GM12878 (cell line): ENCODE results near the gene SRPX2. TPM values are rescaled to one million over a fixed set of nuclear protein-coding genes. Genes with fewer than 3 reads are reported as not detected.

ENCODE experiments used
- ATAC-seq: fragments of 200-7000 bp; cut with Tn5 transposase; 3 replicates; pipeline ENCODE4 v1.9.1; 2020; ENCODE audit warnings: mild to moderate bottlenecking, moderate library complexity
- BruUV-seq: library from RNA; stranded (reverse); fragments of 400-500 nt; replicated peaks from 2 replicates; lab custom pipeline; 2021; lab: Mats Ljungman, UMichigan
- CTCF ChIA-PET: fragments of 300-600 bp; sonication (Branson Sonifier 250); formaldehyde crosslinking; extraction: SDS; loops from one replicate; lab custom pipeline; 2021; ENCODE audit warnings: inconsistent platforms; lab: Yijun Ruan, JAX
- POLR2A ChIA-PET: fragments of 350-600 bp; formaldehyde crosslinking; extraction: SDS; loops from one replicate; lab custom pipeline; 2021; ENCODE audit warnings: inconsistent platforms; lab: Charles Lee
- RAD21 ChIA-PET: fragments of 300-600 bp; sonication (Branson Sonifier 250); formaldehyde crosslinking; loops from one replicate; lab custom pipeline; 2023; ENCODE audit warnings: antibody characterized with exemption; ENCODE audit not compliant: unreplicated experiment; lab: Charles Lee
- SMC1A ChIA-PET: fragments of 300-600 bp; sonication (Branson Sonifier 250); formaldehyde crosslinking; loops from one replicate; lab custom pipeline; 2023; ENCODE audit not compliant: unreplicated experiment, uncharacterized antibody; lab: Charles Lee
- DNase-seq: peaks from one replicate; pipeline ENCODE4 v3.0.0-alpha.2; 2011; ENCODE audit warnings: low read depth, low spot score
- FAIRE-seq: peaks from 3 replicates; lab custom pipeline; 2011; peaks lifted over from hg19 to GRCh38; lab: Jason Lieb, UNC
- H2AFZ ChIP-seq: 2 replicates; pipeline ENCODE4 v1.6.0; 2011; ENCODE audit warnings: low read depth, low read length, control low read depth; ENCODE audit not compliant: control insufficient read depth
- H3K27ac ChIP-seq: 2 replicates; pipeline ENCODE4 v1.5.1; 2011; ENCODE audit warnings: control low read depth; ENCODE audit not compliant: control insufficient read depth, insufficient read depth
- H3K27me3 ChIP-seq, 2 experiments: replicated peaks in 1 of 2; 2 replicates each; pipeline versions ENCODE4 v1.6.0 to v1.6.1; 2011; ENCODE audit warnings: low read length in 1 of 2; ENCODE audit not compliant: control insufficient read depth in 2 of 2, insufficient read depth in 2 of 2
- H3K36me3 ChIP-seq, 2 experiments: 2 replicates each; pipeline ENCODE4 v1.5.1; 2011; ENCODE audit warnings: low read length in 1 of 2; ENCODE audit not compliant: control insufficient read depth in 2 of 2, insufficient read depth in 2 of 2
- H3K4me1 ChIP-seq: 2 replicates; pipeline ENCODE4 v1.6.1; 2011; ENCODE audit warnings: mild to moderate bottlenecking, low read length, moderate library complexity, mixed read lengths; ENCODE audit not compliant: control insufficient read depth, insufficient read depth
- H3K4me2 ChIP-seq: 2 replicates; pipeline ENCODE4 v1.6.0; 2011; ENCODE audit warnings: control low read depth; ENCODE audit not compliant: control insufficient read depth, insufficient read depth
- H3K4me3 ChIP-seq: fragments of 200-600 bp; sonication (generic); 2 replicates; pipeline ENCODE4 v1.5.1; 2016
- H3K79me2 ChIP-seq: 2 replicates; pipeline ENCODE4 v1.6.0; 2011; ENCODE audit warnings: low read length; ENCODE audit not compliant: control insufficient read depth, insufficient read depth
- H3K9ac ChIP-seq: 2 replicates; pipeline ENCODE4 v1.8.0; 2011; ENCODE audit warnings: low read length, control low read depth, mixed read lengths; ENCODE audit not compliant: control insufficient read depth, insufficient read depth
- H3K9me3 ChIP-seq: replicated peaks from 3 replicates; pipeline ENCODE4 v1.5.1; 2011; ENCODE audit warnings: mild to moderate bottlenecking, low read length; ENCODE audit not compliant: control insufficient read depth, insufficient read depth
- H4K20me1 ChIP-seq: 2 replicates; pipeline ENCODE4 v1.6.0; 2011; ENCODE audit not compliant: control insufficient read depth, insufficient read depth
- E2F8 ChIP-seq: fragments of 450-650 bp; IDR thresholded peaks from 2 replicates; pipeline ENCODE4 v1.6.1; 2018; ENCODE audit warnings: mild to moderate bottlenecking, low read depth, moderate library complexity; ENCODE audit not compliant: partially characterized antibody
- ELK1 ChIP-seq: IDR thresholded peaks from 2 replicates; pipeline ENCODE4 v1.6.1; 2012; ENCODE audit warnings: low read depth, low read length, improper control_type of control experiment
- MLLT1 ChIP-seq: fragments of 450-650 bp; IDR thresholded peaks from 2 replicates; pipeline ENCODE4 v1.6.1; 2016; ENCODE audit warnings: mild to moderate bottlenecking
- NR2C2 ChIP-seq: IDR thresholded peaks from 2 replicates; pipeline ENCODE4 v1.6.1; 2011; ENCODE audit warnings: borderline replicate concordance, low read depth; ENCODE audit not compliant: control insufficient read depth, insufficient read length
- PBX3 ChIP-seq: IDR thresholded peaks from 2 replicates; pipeline ENCODE4 v1.6.1; 2011; ENCODE audit warnings: mild to moderate bottlenecking, low read depth, low read length, moderate library complexity; ENCODE audit not compliant: insufficient replicate concordance
- RCOR1 ChIP-seq: conservative IDR thresholded peaks from 2 replicates; pipeline ENCODE4 v1.6.1; 2012; ENCODE audit warnings: low read depth, low read length, improper control_type of control experiment
- SIN3A ChIP-seq: IDR thresholded peaks from 2 replicates; pipeline ENCODE4 v1.6.1; 2012; ENCODE audit warnings: low read depth, low read length, improper control_type of control experiment
- SRF ChIP-seq, 2 experiments: IDR thresholded peaks; 2 replicates each; pipeline ENCODE4 v1.6.1; 2011; ENCODE audit warnings: low read depth in 2 of 2, low read length in 2 of 2, mild to moderate bottlenecking in 1 of 2, moderate library complexity in 1 of 2
- ZBTB11 ChIP-seq: fragments of 450-650 bp; formaldehyde crosslinking; IDR thresholded peaks from 2 replicates; pipeline ENCODE4 v1.5.0; 2022; ENCODE audit warnings: mild to moderate bottlenecking, missing genetic modification characterization
- ZNF274 ChIP-seq: IDR thresholded peaks from one replicate; pipeline ENCODE4 v1.8.0; 2011; ENCODE audit not compliant: insufficient read length, insufficient read depth
- WGBS: methylation state at CpG from one replicate; pipeline ENCODE4 v1.1.6; 2016; ENCODE audit warnings: low lambda C conversion rate; ENCODE audit not compliant: insufficient replicate concordance, insufficient coverage; ENCODE audit errors: missing lambda C conversion rate; 5-methylcytosine and 5-hydroxymethylcytosine counted together
- in situ Hi-C: fragments of 300-500 bp; cut with MboI; formaldehyde crosslinking; loops from 9 replicates; pipeline ENCODE4 v1.14.3; 2018; ENCODE audit warnings: mixed read lengths
- intact Hi-C: fragments of 100-400 bp; cut with micrococcal nuclease; formaldehyde crosslinking; loops from one replicate; pipeline ENCODE4 v1.14.2; 2022; ENCODE audit not compliant: unreplicated experiment
- polyA plus RNA-seq, 11 experiments: library from polyadenylated mRNA; depleted of rRNA in 4 of 11; unstranded in 6 of 11; stranded (reverse) in 5 of 11; fragments of >200 nt; fragmentation: Nextera tagmentation in 4 of 11; fragmentation: Illumina TruSeq in 1 of 11; extraction: Ambion mirVana in 4 of 11; extraction: Trizol in 1 of 11; gene quantifications; 1 replicate in 1 of 11; 2 replicates in 10 of 11; pipeline versions ENCODE4 v1.2.1 to v1.2.3, GENCODE V29; 2011 to 2016; ENCODE audit warnings: inconsistent platforms in 2 of 11, missing spikeins in 2 of 11, low read depth in 1 of 11
- total RNA-seq, 4 experiments: library from RNA; depleted of rRNA in 3 of 4; stranded (reverse); fragments of >200 nt in 3 of 4; fragmentation: Illumina TruSeq in 1 of 4; extraction: Trizol in 1 of 4; gene quantifications; 2 replicates each; pipeline versions ENCODE4 v1.2.1 to v1.2.3, GENCODE V29; 2013 to 2021

Gene SRPX2
- total and polyA plus RNA-seq, 10 of the 15 experiments (the other 5 are each of a cell fraction or from before 2014, with no cell fraction given), result not detected

- Histone ChIP-seq H3K36me3 (no peaks in the 10 kb centered on the region), H2AFZ (no peak overlapping the region), H3K27me3 (no peaks in the 10 kb centered on the region; a peak in 1 of 4 replicates), H3K79me2 (no peaks in the 10 kb centered on the region), H3K9ac (no peak overlapping the region), H4K20me1 (no peaks in the 10 kb centered on the region), H3K4me2 (no peak overlapping the region), H3K4me1 (no peaks in the 10 kb centered on the region), H3K4me3 (no peak overlapping the region), H3K27ac (no peak overlapping the region), H3K9me3 (no peaks in the 10 kb centered on the region)
- intact Hi-C loops (no loop called here), in situ Hi-C loops (no loop called here)
- POLR2A ChIA-PET, result no interaction called here
- CTCF ChIA-PET, result interaction anchor here (1.3 to 1.9 kb wide), 2 partner anchors 9 to 87 kb away, joined by 7 read pairs; no protein-coding TSS in a partner anchor
- ATAC-seq (no peak), FAIRE-seq (no peak), DNase-seq (no peak)
- RAD21 ChIA-PET, result no interaction called here
- 0% methylated on average over 3 of the region's 3 CpGs for WGBS
- SMC1A ChIA-PET, result no interaction called here
- no TSS peak for BruUV-seq
- no peak for TF ChIP-seq ELK1
- no peak for TF ChIP-seq PBX3
- no peak for TF ChIP-seq SIN3A
- no peak for TF ChIP-seq SRF (IDR thresholded peaks at IDR 0.05; ENCODE audit: low read depth in 2 of 2, low read length in 2 of 2)
- no peak for TF ChIP-seq ZBTB11 (CRISPR knock-in tag)
- no peak for TF ChIP-seq ZNF274
- no peak for TF ChIP-seq NR2C2
- no peak for TF ChIP-seq MLLT1
- no peak for TF ChIP-seq E2F8
- no peak for TF ChIP-seq RCOR1
Observed at GRCh38 chrX:100681599-100681998, 37.6 kb downstream of the SRPX2 start.
